ENCODE data around the gene OVOL3.
"Not testable (repeated sequence)": the region's sequence is repeated elsewhere in the genome, so short reads cannot be mapped to it uniquely, and the experiment has no call there.

OVOL3 gene

DNA sequence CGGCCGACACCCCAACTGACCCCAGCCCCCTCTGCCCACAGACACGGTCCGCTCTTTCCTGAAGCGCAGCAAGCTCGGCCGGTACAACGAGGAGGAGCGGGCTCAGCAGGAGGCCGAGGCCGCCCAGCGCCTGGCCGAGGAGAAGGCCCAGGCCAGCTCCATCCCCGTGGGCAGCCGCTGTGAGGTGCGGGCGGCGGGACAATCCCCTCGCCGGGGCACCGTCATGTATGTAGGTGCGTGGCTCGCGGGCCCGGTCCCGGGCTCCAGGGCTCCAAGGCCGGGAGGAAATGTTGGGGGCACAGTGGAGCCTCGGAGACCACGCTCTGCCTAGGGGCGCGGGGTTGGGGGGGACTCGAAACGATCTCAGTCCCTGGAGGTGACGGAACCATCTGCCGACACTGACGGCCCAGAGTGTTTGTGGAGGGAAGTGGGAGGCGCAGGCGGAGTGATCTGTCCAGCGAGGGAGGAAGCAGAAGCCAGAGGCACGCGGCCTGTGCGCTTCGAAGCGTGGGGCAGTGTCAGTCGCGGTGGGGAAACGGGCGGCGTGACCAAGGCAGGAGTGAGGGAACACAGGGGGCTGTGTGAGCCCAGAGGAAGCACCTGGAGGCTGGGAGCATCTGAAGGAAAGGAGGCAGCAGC is 10.7 kb downstream of the OVOL3 start:
- no peak overlapping the region for H3K4me3 ChIP-seq (ENCODE audit: low read depth, low read length)

DNA sequence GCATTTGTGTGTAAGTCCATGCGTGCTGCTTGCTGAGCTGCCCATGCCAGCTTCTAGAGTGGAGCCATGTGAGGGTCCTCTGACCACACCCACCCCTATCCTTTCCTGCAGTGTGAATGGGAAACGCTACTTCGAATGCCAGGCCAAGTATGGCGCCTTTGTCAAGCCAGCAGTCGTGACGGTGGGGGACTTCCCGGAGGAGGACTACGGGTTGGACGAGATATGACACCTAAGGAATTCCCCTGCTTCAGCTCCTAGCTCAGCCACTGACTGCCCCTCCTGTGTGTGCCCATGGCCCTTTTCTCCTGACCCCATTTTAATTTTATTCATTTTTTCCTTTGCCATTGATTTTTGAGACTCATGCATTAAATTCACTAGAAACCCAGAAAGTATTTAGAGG is 14.6 kb downstream of the OVOL3 start:
- no peak for DNase-seq (ENCODE audit: low read depth)
- H3K4me3 ChIP-seq (ENCODE audit: low read depth, low read length) = no peak overlapping the region

More for the DNA sequence above, 10.7 kb downstream of the OVOL3 start:
- no peak for DNase-seq (ENCODE audit: low read depth)

DNA sequence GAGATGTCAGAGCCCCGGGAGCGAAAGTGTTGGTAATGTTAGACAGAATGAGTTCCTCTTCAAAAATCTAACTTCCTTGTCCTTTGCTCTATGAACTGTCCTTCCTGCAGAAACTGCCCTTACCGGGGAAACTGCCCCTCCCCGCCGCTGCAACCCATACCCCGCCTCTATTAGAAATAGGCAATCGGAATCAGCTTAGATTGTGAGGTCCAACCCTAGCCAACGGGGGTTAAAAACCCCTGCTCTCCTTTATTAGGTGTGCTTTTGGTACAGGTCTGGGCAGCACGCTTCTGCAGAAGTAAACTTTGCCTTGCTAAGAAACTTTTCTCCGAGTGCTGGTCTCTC is 17.4 kb downstream of the OVOL3 start:
- no peak for DNase-seq (ENCODE audit: low read depth)
- H3K4me3 ChIP-seq (ENCODE audit: low read depth, low read length) = peak overlapping the region; percentile 57

DNA sequence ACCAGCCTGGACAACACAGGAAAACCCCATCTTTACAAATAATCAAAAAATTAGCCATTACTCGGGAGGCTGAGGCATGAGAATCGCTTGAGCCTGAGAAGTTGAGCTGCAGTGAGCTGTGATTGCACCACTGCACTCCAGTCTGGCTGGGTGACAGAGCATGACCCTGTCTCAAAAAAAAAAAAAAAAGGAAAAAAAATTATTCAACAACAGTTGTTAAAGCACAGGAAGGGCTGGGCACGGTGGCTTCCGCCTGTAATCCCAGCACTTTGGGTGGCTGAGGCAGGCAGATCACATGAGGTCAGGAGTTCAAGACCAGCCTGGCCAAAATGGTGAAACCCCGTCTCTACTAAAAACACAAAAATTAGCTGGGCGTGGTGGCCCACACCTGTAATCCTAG is 20.3 kb downstream of the OVOL3 start:
- H3K4me3 ChIP-seq (ENCODE audit: low read depth, low read length); DNase-seq (ENCODE audit: low read depth): not testable (repeated sequence)

DNA sequence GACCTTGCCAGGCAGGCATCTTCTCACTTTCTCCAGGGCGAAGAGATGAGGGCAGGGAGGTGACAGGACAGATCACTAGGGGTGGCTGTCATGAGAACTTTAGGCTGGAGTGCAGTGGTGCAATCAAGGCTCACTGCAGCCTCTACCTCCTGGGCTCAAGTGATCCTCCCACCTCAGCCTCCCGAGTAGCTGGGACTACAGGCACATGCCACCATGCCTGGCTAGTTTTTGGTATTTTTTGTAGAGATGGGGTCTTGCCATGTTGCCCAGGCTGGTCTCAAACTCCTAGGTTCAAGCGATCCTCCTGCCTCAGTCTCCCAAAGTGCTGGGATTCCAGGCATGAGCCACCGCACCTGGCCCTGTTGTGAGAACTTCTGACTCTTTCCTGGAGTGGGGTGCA is 23.9 kb downstream of the OVOL3 start:
- not testable (repeated sequence) for H3K4me3 ChIP-seq (ENCODE audit: low read depth, low read length); DNase-seq (ENCODE audit: low read depth)

DNA sequence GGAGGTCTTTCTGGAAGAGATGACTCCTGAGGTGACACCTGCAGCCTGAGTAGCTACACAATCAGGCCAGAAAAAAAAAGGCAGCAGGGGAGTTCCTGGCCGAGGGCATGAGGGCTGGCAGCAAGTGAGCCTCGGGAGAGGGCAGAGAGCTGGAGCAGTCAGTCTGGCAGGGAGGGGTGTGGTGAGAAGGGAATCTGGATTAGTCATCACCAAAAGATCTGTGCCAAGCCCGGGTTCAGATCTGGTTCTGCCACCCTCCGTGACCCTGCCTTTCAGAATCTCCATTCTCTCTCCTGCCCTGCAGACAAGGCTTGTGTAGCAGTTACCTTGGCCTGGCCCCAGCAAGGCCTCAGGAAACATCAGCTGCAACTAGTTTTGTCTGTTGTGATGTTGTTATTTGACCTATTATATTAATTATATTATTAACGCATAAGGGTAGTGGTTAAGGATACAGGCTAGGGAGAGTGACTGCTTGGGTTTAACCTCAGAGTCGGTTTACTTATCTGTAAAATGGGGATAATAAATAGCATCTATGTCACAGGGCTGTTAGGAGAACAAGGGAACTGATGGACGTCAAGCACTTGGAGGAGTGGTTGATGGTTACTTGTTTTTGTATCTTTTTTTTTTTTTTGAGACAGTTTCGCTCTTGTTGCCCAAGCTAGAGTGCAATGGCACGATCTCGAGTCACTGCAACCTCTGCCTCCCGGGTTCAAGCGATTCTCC is 26.2 kb downstream of the OVOL3 start:
- DNase-seq (ENCODE audit: low read depth) = no peak
- no peak overlapping the region for H3K4me3 ChIP-seq (ENCODE audit: low read depth, low read length)

DNA sequence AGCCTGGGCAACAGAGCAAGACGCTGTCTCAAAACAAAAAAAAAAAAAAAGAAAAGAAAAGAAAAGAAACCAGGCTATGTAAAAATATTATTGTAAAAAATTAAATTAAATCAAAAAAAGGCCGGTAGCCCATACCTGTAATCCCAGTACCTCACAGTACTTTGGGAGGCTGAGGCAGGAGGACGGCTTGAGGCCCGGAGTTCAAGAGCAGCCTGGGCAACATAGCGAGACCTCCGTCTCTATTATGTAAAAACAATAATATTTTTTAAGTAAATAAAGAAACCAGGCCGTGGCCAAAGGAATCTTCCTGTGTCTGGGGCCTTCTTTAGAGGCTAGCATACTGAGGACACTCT is 28.2 kb downstream of the OVOL3 start:
- DNase-seq (ENCODE audit: low read depth) = no peak
- H3K4me3 ChIP-seq (ENCODE audit: low read depth, low read length) = peak overlapping the region; percentile 86

DNA sequence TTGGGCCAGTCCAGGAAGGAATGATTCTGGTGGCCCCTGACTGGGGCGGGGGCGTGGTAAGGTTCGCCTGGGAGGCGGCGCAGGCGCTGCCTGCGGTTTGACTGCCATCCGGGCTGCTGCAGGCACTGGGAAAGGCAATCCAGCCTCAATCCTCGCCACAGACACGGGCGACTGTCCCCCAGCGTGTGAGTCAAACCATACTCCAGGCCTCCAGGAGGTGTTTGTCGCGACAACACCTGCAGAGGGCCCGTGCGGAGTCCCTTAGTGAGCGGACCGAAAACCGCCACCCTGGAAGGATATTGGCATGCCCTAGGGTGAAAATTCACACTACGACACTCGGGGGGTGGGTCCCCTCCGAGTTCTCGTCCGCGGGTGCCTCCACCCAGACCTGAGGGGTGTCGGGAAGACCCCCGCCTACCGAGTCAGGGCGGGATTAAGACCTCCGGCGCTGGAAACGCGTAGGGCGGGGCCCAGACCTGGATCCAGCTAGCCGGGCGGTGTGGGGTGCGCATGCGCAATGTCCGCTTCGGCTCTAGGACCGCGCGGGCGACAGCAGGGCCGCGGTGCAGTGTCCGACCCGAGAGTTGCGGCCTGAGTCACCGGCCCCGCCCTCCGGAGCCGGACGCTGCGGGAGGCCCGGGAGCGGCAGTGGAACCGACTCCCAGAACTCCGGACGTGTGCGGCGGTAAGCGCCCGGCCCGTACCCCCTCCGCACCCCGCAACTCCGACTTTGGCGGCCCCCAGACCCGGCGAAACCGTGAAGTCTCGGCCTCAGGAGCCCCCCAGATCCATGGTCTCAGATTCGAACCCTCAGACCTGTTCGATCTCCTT is 28.7 kb downstream of the OVOL3 start, which contains the start of gene CAPNS1:
Gene CAPNS1 (plus strand): TSS at position 594 of the 831 bp plus-strand sequence. CDS start 946 bp downstream, outside the sequence.
- peak; percentile 74 for DNase-seq (ENCODE audit: low read depth)
- peak within 1 kb of the TSS; percentile 86 for H3K4me3 ChIP-seq (ENCODE audit: low read depth, low read length)

DNA sequence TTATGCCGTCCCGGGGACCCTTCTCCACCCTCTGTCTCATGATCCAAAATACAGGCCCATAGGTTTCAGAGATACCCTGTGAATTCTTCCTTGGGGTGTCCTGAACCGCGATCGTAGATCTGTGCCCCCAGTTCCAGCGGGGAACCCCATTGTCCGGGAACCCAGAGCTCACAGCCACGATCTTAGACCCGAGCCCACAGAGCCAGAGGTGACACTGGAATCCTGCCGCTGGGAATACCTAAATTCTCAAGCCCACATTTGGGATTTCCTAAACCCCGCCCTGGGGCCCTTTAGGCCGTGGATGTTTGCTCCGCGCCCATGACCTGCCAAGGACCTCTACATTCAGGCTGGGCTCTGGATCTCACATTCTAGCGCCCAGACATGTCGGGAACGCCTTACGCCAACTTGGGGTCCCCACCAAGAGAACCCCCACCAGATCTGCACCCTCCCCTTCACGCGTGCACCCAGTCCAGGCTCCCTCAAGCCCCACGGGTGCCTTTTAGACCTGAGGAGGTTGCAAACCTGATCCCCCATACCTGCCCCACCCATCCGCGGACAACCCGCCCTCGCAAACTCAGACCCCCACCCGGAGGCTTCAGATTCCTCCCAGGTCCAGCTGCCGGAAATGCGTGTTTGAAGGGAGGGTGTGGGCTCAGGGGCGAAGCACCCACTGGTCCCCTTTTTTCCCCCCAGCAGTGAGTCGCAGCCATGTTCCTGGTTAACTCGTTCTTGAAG is 29.5 kb downstream of the OVOL3 start:
- no peak for DNase-seq (ENCODE audit: low read depth)
- peak overlapping the region; percentile 86 for H3K4me3 ChIP-seq (ENCODE audit: low read depth, low read length)

DNA sequence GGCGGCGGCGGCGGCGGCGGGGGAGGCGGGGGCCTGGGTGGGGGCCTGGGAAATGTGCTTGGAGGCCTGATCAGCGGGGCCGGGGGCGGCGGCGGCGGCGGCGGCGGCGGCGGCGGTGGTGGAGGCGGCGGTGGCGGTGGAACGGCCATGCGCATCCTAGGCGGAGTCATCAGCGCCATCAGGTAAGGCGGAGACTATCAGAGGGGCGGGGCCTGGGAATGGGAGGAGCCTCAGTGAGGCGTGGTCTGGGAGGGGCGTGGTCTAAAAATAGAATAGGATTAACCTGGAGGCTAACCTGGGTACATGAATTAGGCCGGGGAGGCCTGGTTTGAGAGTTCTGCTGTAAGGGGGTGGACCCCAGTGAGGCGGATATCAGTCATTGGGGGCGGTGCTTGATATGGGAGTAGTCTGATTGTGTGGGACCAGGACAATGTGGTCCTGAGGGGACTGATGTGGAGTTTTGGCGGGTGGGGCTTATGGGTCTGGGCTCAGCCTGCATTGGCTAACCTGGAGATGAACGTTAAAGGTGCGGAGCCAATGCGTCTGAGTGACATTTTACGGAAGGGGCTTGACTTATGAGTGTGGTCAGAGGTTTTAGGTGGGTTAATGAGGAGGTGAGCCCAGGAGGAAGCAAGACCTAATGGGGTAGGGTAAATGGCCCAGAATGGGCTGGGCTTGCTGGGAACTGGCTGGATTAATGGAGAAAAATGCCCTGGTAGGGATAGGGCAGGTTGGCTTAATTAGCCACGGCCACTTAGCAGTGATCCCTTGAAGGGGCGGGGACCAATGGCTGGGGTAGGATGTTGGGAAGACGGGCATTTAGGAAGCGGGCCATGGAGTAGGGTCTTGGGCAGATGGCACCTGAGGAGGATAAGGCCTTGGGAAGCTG is 30.3 kb downstream of the OVOL3 start:
- peak; percentile 36 for DNase-seq (ENCODE audit: low read depth)
- peak overlapping the region; percentile 86 for H3K4me3 ChIP-seq (ENCODE audit: low read depth, low read length)

DNA sequence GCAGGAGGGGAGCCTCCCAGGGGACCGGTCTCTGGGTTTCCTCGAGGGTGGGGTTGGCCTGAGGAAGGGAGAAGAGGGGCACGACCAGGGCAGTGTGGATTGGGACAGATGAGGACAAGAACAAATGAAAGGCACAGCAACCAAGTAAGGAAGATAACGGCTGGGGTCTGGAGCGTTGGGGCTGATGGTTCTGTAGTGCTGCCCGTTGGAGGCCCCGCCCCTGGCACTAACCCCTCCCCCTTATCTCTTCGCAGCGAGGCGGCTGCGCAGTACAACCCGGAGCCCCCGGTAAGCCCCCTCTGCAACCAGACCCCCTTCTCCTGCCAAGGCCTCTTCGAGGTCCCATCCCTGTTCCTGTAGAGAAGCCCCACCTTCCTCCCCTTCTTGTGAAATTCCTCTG is 31.1 kb downstream of the OVOL3 start:
- no peak overlapping the region for H3K4me3 ChIP-seq (ENCODE audit: low read depth, low read length)
- DNase-seq (ENCODE audit: low read depth) = no peak

DNA sequence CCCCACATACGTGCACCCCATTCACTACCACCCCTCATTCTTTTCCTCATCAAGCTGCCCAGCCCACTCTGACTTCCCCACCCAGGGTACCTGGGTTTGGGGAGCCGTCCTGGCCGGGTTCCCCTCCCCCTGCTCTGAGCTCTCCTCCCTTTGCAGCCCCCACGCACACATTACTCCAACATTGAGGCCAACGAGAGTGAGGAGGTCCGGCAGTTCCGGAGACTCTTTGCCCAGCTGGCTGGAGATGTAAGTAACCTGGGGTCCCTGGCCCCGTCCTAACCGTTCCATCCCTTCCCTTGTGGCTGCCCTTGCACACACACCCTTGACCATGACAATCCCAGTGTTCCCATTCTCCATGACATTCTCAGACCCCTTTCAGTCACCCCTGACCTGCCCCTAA is 31.6 kb downstream of the OVOL3 start:
- no peak for DNase-seq (ENCODE audit: low read depth)
- no peak overlapping the region for H3K4me3 ChIP-seq (ENCODE audit: low read depth, low read length)

DNA sequence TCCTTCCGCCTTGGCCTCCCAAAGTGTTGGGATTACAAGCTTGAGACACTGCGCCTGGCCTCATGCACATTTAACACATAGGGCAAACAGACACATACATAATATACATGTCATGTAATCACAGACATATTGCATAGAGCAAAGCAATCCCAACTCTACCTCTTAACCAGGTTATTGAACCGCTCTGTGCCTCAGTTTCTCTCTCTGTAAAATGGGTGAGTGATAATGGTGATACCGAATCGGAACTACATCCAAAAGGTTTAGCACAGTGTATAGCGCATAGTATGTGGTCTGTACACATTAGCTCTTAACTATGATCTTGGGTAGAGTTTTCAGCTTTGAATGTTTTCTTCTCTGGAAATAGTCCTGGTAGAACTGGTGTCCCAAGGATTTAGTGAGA is 33.7 kb downstream of the OVOL3 start:
- no peak for DNase-seq (ENCODE audit: low read depth)
- no peak overlapping the region for H3K4me3 ChIP-seq (ENCODE audit: low read depth, low read length)

DNA sequence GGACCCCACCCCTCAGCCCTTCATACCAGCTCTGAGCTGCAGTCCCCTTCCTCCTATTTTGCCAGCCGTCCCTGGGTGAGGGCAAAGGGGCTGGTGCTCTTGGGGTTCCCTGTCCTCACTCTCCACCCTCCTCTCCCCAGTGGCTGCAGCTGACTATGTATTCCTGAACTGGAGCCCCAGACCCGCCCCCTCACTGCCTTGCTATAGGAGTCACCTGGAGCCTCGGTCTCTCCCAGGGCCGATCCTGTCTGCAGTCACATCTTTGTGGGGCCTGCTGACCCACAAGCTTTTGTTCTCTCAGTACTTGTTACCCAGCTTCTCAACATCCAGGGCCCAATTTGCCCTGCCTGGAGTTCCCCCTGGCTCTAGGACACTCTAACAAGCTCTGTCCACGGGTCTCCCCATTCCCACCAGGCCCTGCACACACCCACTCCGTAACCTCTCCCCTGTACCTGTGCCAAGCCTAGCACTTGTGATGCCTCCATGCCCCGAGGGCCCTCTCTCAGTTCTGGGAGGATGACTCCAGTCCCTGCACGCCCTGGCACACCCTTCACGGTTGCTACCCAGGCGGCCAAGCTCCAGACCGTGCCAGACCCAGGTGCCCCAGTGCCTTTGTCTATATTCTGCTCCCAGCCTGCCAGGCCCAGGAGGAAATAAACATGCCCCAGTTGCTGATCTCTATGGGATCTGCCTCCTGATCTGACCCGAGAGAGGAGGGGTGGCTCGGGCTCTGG is 38.9 kb downstream of the OVOL3 start:
- H3K4me3 ChIP-seq (ENCODE audit: low read depth, low read length) = no peak overlapping the region
- DNase-seq (ENCODE audit: low read depth) = no peak

DNA sequence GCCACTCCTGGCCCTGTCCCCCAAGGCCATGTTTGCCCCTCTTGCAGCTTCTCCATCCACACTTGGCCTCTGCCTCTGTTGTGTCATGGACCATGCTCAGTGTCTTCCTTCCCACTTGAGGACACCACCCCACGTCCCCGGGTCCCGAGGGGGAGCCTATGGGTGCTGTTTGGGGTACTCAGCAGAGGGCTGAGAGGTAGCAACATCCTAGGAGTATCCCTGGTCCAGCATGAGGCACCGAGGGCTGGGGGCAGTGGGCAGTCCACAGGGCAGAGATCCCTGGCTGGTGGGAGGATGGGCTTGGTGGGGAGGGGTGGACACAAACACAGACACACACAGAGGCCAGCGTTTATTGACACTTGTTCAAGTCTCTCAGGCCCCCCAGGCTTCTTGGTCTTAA is 39.6 kb downstream of the OVOL3 start:
- DNase-seq (ENCODE audit: low read depth) = no peak
- H3K4me3 ChIP-seq (ENCODE audit: low read depth, low read length) = no peak overlapping the region

DNA sequence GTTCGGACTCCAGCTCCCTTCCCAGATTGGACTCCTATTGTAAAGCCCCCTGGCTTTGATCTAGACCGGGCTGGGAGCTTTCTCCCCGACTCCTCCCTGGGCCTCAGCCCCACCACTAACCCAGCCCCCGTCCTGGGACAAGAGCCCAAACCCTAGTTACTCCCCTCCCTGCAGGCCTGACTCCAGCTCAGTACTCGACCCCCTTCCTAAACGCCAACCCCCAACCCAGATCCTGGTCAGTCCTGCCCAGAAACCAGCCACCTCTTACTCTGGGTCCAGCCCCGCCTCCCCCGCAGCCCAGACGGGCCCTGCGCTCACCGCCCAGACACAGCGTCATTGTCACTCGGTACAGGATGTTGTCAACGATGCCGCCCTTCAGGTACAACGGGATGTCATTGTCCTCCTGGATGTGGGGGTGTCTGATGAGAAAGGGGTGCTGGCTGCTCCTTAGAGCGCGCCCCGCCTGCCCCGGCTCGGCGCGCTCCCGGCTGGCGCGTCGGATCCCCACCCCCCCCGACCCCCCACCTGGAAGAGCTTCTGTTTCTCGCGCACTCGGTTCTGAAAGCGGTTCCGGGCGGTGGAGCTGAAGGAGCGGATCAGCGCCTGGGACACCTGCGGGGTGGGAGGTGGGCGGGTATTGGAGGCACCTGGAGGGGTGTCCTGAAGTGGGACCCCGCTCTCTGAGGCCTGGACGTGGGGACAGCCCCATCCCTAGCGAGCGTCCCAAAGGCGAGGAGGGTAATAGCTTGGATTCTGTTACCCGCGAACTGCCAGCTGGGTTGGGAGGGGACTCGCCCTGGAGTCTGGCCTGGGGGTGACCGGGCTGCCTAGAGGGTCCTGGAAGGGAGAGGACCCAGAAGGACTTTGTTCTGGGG is 40.4 kb downstream of the OVOL3 start:
- peak overlapping the region; percentile 17 for H3K4me3 ChIP-seq (ENCODE audit: low read depth, low read length)

DNA sequence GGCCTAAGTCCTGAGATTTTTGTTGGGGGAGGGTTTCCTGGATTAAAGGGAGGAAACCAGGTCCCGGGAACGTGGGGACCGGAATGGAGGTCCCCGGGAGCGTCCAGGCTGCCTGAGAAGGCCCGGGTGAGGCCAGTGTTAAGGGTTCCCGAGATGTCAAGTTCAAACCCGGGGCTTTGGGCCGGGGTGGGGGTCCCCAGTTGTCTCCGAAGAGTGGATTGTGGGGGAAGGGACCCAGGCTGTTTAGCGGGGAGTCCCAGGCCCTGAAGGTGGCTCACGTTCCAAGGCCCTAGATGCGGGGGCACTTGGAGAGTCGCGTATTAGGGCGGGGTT is 41.0 kb downstream of the OVOL3 start:
- peak overlapping the region; percentile 17 for H3K4me3 ChIP-seq (ENCODE audit: low read depth, low read length)
- DNase-seq (ENCODE audit: low read depth) = no peak

More for the DNA sequence above, 40.4 kb downstream of the OVOL3 start:
- no peak for DNase-seq (ENCODE audit: low read depth)

Measured in skeletal muscle cell (primary cell).